Ishikawa (cell line): Measurements from ENCODE around the gene RDH8.

ENCODE experiments used
- CEBPB ChIP-seq: IDR thresholded peaks from 2 replicates; pipeline ENCODE4 v1.6.1; 2012
- CREB1 ChIP-seq: IDR thresholded peaks from 2 replicates; pipeline ENCODE4 v1.6.1; 2012; ENCODE audit warnings: low read depth
- EGR1 ChIP-seq: IDR thresholded peaks from 2 replicates; pipeline ENCODE4 v1.6.1; 2012
- EP300 ChIP-seq: IDR thresholded peaks from 2 replicates; pipeline ENCODE4 v1.6.1; 2012; ENCODE audit warnings: borderline replicate concordance
- FOXM1 ChIP-seq: IDR thresholded peaks from 2 replicates; pipeline ENCODE4 v1.6.1; 2012; ENCODE audit warnings: low read depth, borderline replicate concordance
- NFIC ChIP-seq: IDR thresholded peaks from 2 replicates; pipeline ENCODE4 v1.6.1; 2012
- RAD21 ChIP-seq: IDR thresholded peaks from 2 replicates; pipeline ENCODE4 v1.6.1; 2012; ENCODE audit warnings: low read depth
- TAF1 ChIP-seq: IDR thresholded peaks from 2 replicates; pipeline ENCODE4 v1.6.1; 2012; ENCODE audit warnings: low read depth, mild to moderate bottlenecking
- TCF12 ChIP-seq: IDR thresholded peaks from 2 replicates; pipeline ENCODE4 v1.6.1; 2012; ENCODE audit warnings: low read depth
- TEAD4 ChIP-seq: IDR thresholded peaks from 2 replicates; pipeline ENCODE4 v1.6.1; 2012
- YY1 ChIP-seq: IDR thresholded peaks from 2 replicates; pipeline ENCODE4 v1.6.1; 2012; ENCODE audit warnings: low read depth
- ZBTB7A ChIP-seq: IDR thresholded peaks from 2 replicates; pipeline ENCODE4 v1.6.1; 2012; ENCODE audit warnings: low read depth
- TF ChIP-seq, protein P1 (sequence below): IDR thresholded peaks from 2 replicates; pipeline ENCODE4 v1.6.1; 2012; ENCODE audit warnings: low read depth, mild to moderate bottlenecking
- TF ChIP-seq, protein P2 (sequence below): IDR thresholded peaks from 2 replicates; pipeline ENCODE4 v1.6.1; 2012
- TF ChIP-seq, protein P3 (sequence below): IDR thresholded peaks from 2 replicates; pipeline ENCODE4 v1.6.1; 2012

RDH8 gene

DNA sequence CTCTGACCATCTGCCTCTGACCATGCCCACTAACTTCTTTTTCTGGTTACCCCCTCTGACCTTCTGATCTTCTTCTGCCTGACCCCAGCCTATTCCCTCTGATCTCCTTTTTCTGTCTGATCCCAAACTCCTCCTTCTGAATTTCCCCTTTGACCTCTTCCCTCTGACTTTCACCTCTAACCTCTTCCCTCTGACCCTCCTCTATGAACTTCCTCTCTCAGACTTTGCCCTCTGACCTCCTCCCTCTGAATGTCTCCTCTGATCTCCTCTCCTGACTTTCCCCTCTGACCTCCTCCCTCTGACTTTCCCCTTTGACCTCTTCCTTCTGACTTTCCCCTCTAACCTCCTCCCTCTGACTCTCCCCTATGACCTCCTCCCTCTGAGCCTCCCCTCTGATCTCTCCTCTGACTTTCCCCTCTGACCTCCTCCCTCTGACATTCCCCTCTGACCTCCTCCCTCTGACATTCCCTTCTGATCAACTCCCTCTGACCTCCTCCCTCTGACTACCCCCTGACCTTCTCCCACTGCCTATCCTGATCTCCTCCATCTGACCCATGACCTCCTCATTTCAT, 6.4 kb upstream of the RDH8 start:
- no peak for TF ChIP-seq YY1
- TF ChIP-seq CREB1 = no peak
- no peak for TF ChIP-seq EP300
- TF ChIP-seq, protein P1, sequence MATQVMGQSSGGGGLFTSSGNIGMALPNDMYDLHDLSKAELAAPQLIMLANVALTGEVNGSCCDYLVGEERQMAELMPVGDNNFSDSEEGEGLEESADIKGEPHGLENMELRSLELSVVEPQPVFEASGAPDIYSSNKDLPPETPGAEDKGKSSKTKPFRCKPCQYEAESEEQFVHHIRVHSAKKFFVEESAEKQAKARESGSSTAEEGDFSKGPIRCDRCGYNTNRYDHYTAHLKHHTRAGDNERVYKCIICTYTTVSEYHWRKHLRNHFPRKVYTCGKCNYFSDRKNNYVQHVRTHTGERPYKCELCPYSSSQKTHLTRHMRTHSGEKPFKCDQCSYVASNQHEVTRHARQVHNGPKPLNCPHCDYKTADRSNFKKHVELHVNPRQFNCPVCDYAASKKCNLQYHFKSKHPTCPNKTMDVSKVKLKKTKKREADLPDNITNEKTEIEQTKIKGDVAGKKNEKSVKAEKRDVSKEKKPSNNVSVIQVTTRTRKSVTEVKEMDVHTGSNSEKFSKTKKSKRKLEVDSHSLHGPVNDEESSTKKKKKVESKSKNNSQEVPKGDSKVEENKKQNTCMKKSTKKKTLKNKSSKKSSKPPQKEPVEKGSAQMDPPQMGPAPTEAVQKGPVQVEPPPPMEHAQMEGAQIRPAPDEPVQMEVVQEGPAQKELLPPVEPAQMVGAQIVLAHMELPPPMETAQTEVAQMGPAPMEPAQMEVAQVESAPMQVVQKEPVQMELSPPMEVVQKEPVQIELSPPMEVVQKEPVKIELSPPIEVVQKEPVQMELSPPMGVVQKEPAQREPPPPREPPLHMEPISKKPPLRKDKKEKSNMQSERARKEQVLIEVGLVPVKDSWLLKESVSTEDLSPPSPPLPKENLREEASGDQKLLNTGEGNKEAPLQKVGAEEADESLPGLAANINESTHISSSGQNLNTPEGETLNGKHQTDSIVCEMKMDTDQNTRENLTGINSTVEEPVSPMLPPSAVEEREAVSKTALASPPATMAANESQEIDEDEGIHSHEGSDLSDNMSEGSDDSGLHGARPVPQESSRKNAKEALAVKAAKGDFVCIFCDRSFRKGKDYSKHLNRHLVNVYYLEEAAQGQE = no peak
- TF ChIP-seq RAD21 = no peak
- TF ChIP-seq TCF12 = no peak
- no peak for TF ChIP-seq ZBTB7A
- TF ChIP-seq FOXM1 = no peak
- no peak for TF ChIP-seq CEBPB
- TF ChIP-seq, protein P2, sequence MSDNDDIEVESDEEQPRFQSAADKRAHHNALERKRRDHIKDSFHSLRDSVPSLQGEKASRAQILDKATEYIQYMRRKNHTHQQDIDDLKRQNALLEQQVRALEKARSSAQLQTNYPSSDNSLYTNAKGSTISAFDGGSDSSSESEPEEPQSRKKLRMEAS = no peak
- TF ChIP-seq, protein P3, sequence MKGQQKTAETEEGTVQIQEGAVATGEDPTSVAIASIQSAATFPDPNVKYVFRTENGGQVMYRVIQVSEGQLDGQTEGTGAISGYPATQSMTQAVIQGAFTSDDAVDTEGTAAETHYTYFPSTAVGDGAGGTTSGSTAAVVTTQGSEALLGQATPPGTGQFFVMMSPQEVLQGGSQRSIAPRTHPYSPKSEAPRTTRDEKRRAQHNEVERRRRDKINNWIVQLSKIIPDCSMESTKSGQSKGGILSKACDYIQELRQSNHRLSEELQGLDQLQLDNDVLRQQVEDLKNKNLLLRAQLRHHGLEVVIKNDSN = no peak
- no peak for TF ChIP-seq EGR1
- TF ChIP-seq TAF1 = no peak
- TF ChIP-seq TEAD4 = no peak
- TF ChIP-seq NFIC = no peak

DNA sequence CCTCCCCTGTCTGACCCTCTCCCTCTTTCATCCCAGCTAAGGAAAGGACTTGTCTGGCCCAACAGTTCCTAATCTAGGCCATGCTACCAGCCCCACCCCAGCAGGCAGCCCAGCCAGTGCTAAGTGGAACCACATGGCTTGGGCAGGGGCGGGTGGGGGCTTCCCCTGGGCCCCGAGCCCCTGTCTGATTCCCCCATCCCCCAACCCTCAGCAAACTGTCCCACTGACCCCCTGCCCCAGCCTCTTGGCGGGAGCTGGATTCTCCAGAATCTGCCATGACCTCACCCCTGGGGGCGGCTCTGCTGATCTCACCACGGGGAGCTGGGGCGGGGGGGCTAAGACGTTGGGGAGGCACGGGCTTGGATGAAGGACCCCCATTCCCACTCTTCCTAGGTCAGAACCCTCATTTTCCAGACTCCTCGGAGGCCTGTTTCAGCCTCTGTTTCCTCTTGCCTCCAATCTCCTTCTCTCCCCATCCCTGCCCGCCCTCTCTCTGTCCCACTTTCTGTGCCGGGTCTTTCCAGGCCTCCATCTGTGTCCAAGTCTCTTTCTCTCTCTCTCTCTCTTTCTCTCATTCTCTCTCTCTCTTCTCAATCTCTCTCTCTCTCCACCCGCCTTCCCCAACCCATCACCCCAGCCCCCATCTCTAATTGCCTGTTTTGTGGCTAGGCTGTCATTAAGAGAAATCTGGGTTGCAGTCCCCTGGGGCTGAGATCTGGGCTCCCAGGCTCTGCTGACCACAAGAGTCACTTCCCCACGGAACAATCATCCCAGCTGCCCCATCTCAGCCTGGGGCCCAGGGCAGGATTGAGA, 5.7 kb upstream of the RDH8 start:
- TF ChIP-seq NFIC = no peak
- TF ChIP-seq RAD21 = no peak
- TF ChIP-seq EP300 = no peak
- no peak for TF ChIP-seq CREB1
- TF ChIP-seq CEBPB = no peak
- TF ChIP-seq YY1 = no peak
- no peak for TF ChIP-seq TAF1
- TF ChIP-seq TEAD4 = no peak
- TF ChIP-seq, protein P2 = no peak
- TF ChIP-seq, protein P3 = no peak
- no peak for TF ChIP-seq ZBTB7A
- no peak for TF ChIP-seq EGR1
- TF ChIP-seq, protein P1 = no peak

DNA sequence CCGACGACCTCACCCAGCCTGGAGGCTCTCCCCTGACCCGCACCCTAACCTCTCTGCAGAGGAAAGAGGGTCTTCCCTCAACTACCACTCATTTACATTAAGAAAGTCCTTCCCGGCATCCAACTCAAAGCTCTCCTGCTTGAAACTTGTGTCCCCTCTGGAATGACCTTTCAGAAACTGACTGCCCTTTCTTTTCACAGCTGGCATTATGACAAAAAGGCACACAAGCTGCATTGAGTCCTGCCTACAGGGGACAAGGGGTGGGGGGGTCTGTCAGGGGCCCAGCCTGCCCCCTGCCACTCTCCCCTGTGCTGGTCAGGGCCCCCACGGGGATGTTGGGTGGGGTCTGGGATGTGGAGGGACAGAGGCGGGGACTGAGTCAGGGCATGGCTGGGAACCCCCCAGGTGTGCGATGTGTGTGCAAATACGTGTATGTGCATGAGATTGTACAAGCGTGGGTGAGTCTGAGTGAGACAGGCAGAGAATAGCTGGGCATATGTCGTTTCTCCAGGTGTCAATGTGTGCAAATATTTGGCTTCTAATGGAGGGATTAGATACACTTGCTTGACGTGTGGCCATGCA, 5.0 kb upstream of the RDH8 start:
- TF ChIP-seq TCF12 = no peak
- no peak for TF ChIP-seq NFIC
- TF ChIP-seq, protein P3 = no peak
- TF ChIP-seq, protein P1 = no peak
- no peak for TF ChIP-seq FOXM1
- no peak for TF ChIP-seq ZBTB7A
- no peak for TF ChIP-seq EGR1
- TF ChIP-seq, protein P2 = no peak
- no peak for TF ChIP-seq CREB1
- no peak for TF ChIP-seq EP300
- no peak for TF ChIP-seq TEAD4
- TF ChIP-seq TAF1 = no peak
- TF ChIP-seq CEBPB = no peak
- TF ChIP-seq RAD21 = no peak
- TF ChIP-seq YY1 = no peak
